HepG2 (cell line): ENCODE data around the gene MPST. TPM values are rescaled to one million over a fixed set of nuclear protein-coding genes. Genes with fewer than 3 reads are reported as not detected.

Experiments used
- ARID4A ChIP-seq: sonication (generic); formaldehyde crosslinking; IDR thresholded peaks from 2 replicates; pipeline ENCODE4 v1.5.0; 2020; ENCODE audit warnings: mild to moderate bottlenecking, missing genetic modification reagents, borderline replicate concordance
- NFE2L1 ChIP-seq: sonication (generic); formaldehyde crosslinking; IDR thresholded peaks from 2 replicates; pipeline ENCODE4 v1.4.0; 2020; ENCODE audit warnings: missing genetic modification reagents, mild to moderate bottlenecking, borderline replicate concordance
- PAXIP1 ChIP-seq: sonication (generic); formaldehyde crosslinking; conservative IDR thresholded peaks from 2 replicates; pipeline ENCODE4 v1.4.0; 2020; ENCODE audit warnings: mild to moderate bottlenecking, missing genetic modification reagents, moderate library complexity
- TEAD3 ChIP-seq: optimal IDR thresholded peaks from 2 replicates; pipeline ENCODE3; 2016; ENCODE audit warnings: borderline replicate concordance
- ZGPAT ChIP-seq: IDR thresholded peaks from 2 replicates; pipeline ENCODE4 v1.6.1; 2016; ENCODE audit warnings: mild to moderate bottlenecking
- ZNF503 ChIP-seq: sonication (generic); formaldehyde crosslinking; IDR thresholded peaks from 2 replicates; pipeline ENCODE4 v1.4.0; 2020; ENCODE audit warnings: missing genetic modification reagents
- ZNF567 ChIP-seq: sonication (generic); formaldehyde crosslinking; IDR thresholded peaks from 2 replicates; pipeline ENCODE4 v1.8.1; 2023; ENCODE audit warnings: mild to moderate bottlenecking, missing genetic modification reagents, borderline replicate concordance
- ZNF574 ChIP-seq: sonication (generic); formaldehyde crosslinking; IDR thresholded peaks from 2 replicates; pipeline ENCODE4 v1.4.0; 2020; ENCODE audit warnings: missing genetic modification reagents
- ZNF598 ChIP-seq: sonication (generic); formaldehyde crosslinking; IDR thresholded peaks from 2 replicates; pipeline ENCODE4 v1.5.1; 2020; ENCODE audit warnings: mild to moderate bottlenecking, missing genetic modification reagents, borderline replicate concordance
- ZUFSP ChIP-seq: sonication (generic); formaldehyde crosslinking; IDR thresholded peaks from 2 replicates; pipeline ENCODE4 v1.9.0; 2021; ENCODE audit warnings: missing genetic modification reagents, mild to moderate bottlenecking, borderline replicate concordance
- polyA plus RNA-seq, 8 experiments: library from polyadenylated mRNA; depleted of rRNA in 3 of 8; stranded (reverse) in 7 of 8; unstranded in 1 of 8; fragments of >200 nt; fragmentation: Illumina TruSeq in 4 of 8; extraction: Trizol in 4 of 8; gene quantifications; 2 replicates each; pipeline versions ENCODE4 v1.2.1 to v1.2.3, GENCODE V29; 2011 to 2016; ENCODE audit warnings: low read depth in 4 of 8, missing spikeins in 1 of 8, mixed read lengths in 1 of 8; ENCODE audit not compliant: insufficient read depth in 1 of 8
- total RNA-seq, 5 experiments: library from RNA; depleted of rRNA; stranded (reverse); fragments of >200 nt; fragmentation: Illumina TruSeq; extraction: Trizol; gene quantifications; 2 replicates each; pipeline ENCODE4 v1.2.3, GENCODE V29; 2016; ENCODE audit warnings: low read depth in 1 of 5

MPST gene
- total and polyA plus RNA-seq, 2 of the 13 experiments (the other 11 are each of a cell fraction or from before 2014, with no cell fraction given), result 133 to 141 TPM

GRCh38 chr22:37033605-37034430, 14.3 kb downstream of the MPST start (continued):
- TF ChIP-seq PAXIP1, result peak; percentile 95
- TF ChIP-seq TEAD3 (CRISPR knock-in tag), result peak; percentile 68
- no peak for TF ChIP-seq ZUFSP (CRISPR knock-in tag)
- TF ChIP-seq ZNF503 (CRISPR knock-in tag), result peak; percentile 43; the same call in 1 of the 2 replicates
- TF ChIP-seq ZNF574 (CRISPR knock-in tag), result peak; percentile 86
- peak; percentile 87 for TF ChIP-seq NFE2L1 (CRISPR knock-in tag)
- TF ChIP-seq ZNF567 (CRISPR knock-in tag), result peak; percentile 78; the same call in 1 of the 2 replicates
- no peak for TF ChIP-seq ZNF598 (CRISPR knock-in tag)
- peak; percentile 57; the same call in 1 of the 2 replicates for TF ChIP-seq ARID4A
- peak; percentile 52; the same call in 1 of the 2 replicates for TF ChIP-seq ZGPAT
